Ascending aorta (tissue), 2 donors: Measurements from ENCODE around the gene ADCY6. TPM values are rescaled to one million over a fixed set of nuclear protein-coding genes. Genes with fewer than 3 reads are reported as not detected.

Experiments
- DNase-seq, 2 donors: peaks; one replicate each; pipeline ENCODE4 v3.0.0-alpha.2; 2019; ENCODE audit warnings: low spot score in 2 of 2
- H3K27ac ChIP-seq, 2 donors: fragments of 200-600 bp; sonication (generic); one replicate each; pipeline ENCODE4 v1.5.1; 2016 to 2017; ENCODE audit warnings: mild to moderate bottlenecking in 1 of 2
- H3K27me3 ChIP-seq: fragments of 200-600 bp; sonication (generic); one replicate; pipeline ENCODE4 v1.5.1; 2017
- H3K36me3 ChIP-seq, 2 donors: fragments of 200-600 bp; sonication (generic); one replicate each; pipeline ENCODE4 v1.5.1; 2016
- H3K4me1 ChIP-seq, 2 donors: fragments of 200-600 bp; sonication (generic); one replicate each; pipeline ENCODE4 v1.5.1; 2016 to 2017; ENCODE audit warnings: mild to moderate bottlenecking in 1 of 2
- H3K4me3 ChIP-seq, 2 donors: fragments of 200-600 bp; sonication (generic); one replicate each; pipeline ENCODE4 v1.5.1; 2016 to 2017; ENCODE audit warnings: mild to moderate bottlenecking in 1 of 2
- H3K9me3 ChIP-seq, 2 donors: fragments of 200-600 bp; sonication (generic); one replicate each; pipeline ENCODE4 v1.5.1; 2016
- CTCF ChIP-seq, 3 experiments: fragments of 200-600 bp in 2 of 3; fragments of 450-650 bp in 1 of 3; sonication (generic) in 2 of 3; IDR thresholded peaks; one replicate each; pipeline ENCODE4 v1.5.1; 2016 to 2019; ENCODE audit warnings: antibody characterized with exemption in 3 of 3, mild to moderate bottlenecking in 1 of 3, moderate library complexity in 1 of 3
- intact Hi-C: fragments of 100-400 bp; cut with DNase I; formaldehyde crosslinking; loops from one replicate; pipeline ENCODE4 v1.15.1; 2023
- total RNA-seq: library from RNA; depleted of rRNA; stranded (reverse); fragments of >200 nt; gene quantifications from one replicate; pipeline ENCODE4 v1.1.0, GENCODE V29; 2016

Gene ADCY6
- total RNA-seq, 1 donor from 2014 or later = 65.0 TPM

- H3K27ac ChIP-seq = peak overlapping the region; percentile 19 to 41
- peaks cover 9 to 22% of the 10 kb centered on the region in 2 donors for H3K4me1 ChIP-seq
- intact Hi-C loops = no loop called here
- no peak for TF ChIP-seq CTCF (IDR thresholded peaks at IDR 0.05)
- no peak for DNase-seq
- H3K9me3 ChIP-seq = no peaks in the 10 kb centered on the region
- H3K27me3 ChIP-seq = no peaks in the 10 kb centered on the region
- H3K4me3 ChIP-seq = no peak overlapping the region
- H3K36me3 ChIP-seq = no peaks in the 10 kb centered on the region
These were observed 22.7 kb upstream of the ADCY6 start for GRCh38 chr12:48811437-48812090.

- no peak overlapping the region for H3K4me3 ChIP-seq
- no peaks in the 10 kb centered on the region for H3K9me3 ChIP-seq
- no peak for DNase-seq
- peaks cover 5 to 16% of the 10 kb centered on the region in 2 donors for H3K4me1 ChIP-seq
- intact Hi-C loops = no loop called here
- no peaks in the 10 kb centered on the region for H3K27me3 ChIP-seq
- peak overlapping the region; percentile 19 to 41 for H3K27ac ChIP-seq
- no peak for TF ChIP-seq CTCF (IDR thresholded peaks at IDR 0.05)
- H3K36me3 ChIP-seq = no peaks in the 10 kb centered on the region
These were observed 22.1 kb upstream of the ADCY6 start for GRCh38 chr12:48810903-48811431.

DNA sequence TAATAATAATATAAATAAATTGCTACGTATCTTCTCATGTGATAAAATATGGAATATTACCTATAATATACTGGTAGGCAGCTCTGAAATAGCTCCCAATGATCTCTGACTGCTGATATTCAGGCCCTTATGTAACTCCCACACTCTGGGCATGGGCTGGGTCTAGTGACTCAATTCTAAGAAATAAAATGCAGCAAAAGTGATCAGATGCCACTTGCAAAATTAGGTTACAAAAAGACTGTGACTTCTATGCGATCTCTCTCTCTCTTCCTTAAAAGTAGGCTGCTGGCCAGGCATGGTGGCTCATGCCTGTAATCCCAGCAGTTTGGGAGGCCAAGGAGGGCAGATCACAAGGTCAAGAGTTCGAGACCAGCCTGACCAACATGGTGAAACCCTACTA, 19.1 kb upstream of the ADCY6 start:
- Histone ChIP-seq H3K27me3 (no peaks in the 10 kb centered on the region), H3K9me3 (no peaks in the 10 kb centered on the region), H3K4me3 (no peak overlapping the region), H3K4me1 (no peaks in the 10 kb centered on the region), H3K27ac (no peak overlapping the region), H3K36me3 (no peaks in the 10 kb centered on the region)
- DNase-seq = no peak
- TF ChIP-seq CTCF (IDR thresholded peaks at IDR 0.05) = no peak
- intact Hi-C loops = no loop called here

GRCh38 chr12:48803675-48804074, 14.8 kb upstream of the ADCY6 start:
- no peaks in the 10 kb centered on the region for H3K4me1 ChIP-seq
- no peaks in the 10 kb centered on the region for H3K36me3 ChIP-seq
- intact Hi-C loops = no loop called here
- no peak for TF ChIP-seq CTCF (IDR thresholded peaks at IDR 0.05)
- no peak overlapping the region for H3K27ac ChIP-seq
- H3K4me3 ChIP-seq = no peak overlapping the region
- DNase-seq = no peak
- H3K9me3 ChIP-seq = no peaks in the 10 kb centered on the region
- H3K27me3 ChIP-seq = no peaks in the 10 kb centered on the region

- Histone ChIP-seq H3K36me3 (no peaks in the 10 kb centered on the region), H3K27ac (no peak overlapping the region), H3K4me3 (no peak overlapping the region), H3K27me3 (no peaks in the 10 kb centered on the region), H3K4me1 (no peaks in the 10 kb centered on the region), H3K9me3 (no peaks in the 10 kb centered on the region)
- intact Hi-C loops = no loop called here
- DNase-seq = no peak
- TF ChIP-seq CTCF (IDR thresholded peaks at IDR 0.05) = no peak
These were observed 12.1 kb upstream of the ADCY6 start for GRCh38 chr12:48800971-48801370.
